GM12878 (cell line): Measurements from ENCODE around the gene PRKN. TPM values are rescaled to one million over a fixed set of nuclear protein-coding genes. Genes with fewer than 3 reads are reported as not detected.

ENCODE experiments used
- ATAC-seq: fragments of 200-7000 bp; cut with Tn5 transposase; 3 replicates; pipeline ENCODE4 v1.9.1; 2020; ENCODE audit warnings: mild to moderate bottlenecking, moderate library complexity
- BruUV-seq: library from RNA; stranded (reverse); fragments of 400-500 nt; replicated peaks from 2 replicates; lab custom pipeline; 2021; lab: Mats Ljungman, UMichigan
- CTCF ChIA-PET: fragments of 300-600 bp; sonication (Branson Sonifier 250); formaldehyde crosslinking; extraction: SDS; loops from one replicate; lab custom pipeline; 2021; ENCODE audit warnings: inconsistent platforms; lab: Yijun Ruan, JAX
- POLR2A ChIA-PET: fragments of 350-600 bp; formaldehyde crosslinking; extraction: SDS; loops from one replicate; lab custom pipeline; 2021; ENCODE audit warnings: inconsistent platforms; lab: Charles Lee
- RAD21 ChIA-PET: fragments of 300-600 bp; sonication (Branson Sonifier 250); formaldehyde crosslinking; loops from one replicate; lab custom pipeline; 2023; ENCODE audit warnings: antibody characterized with exemption; ENCODE audit not compliant: unreplicated experiment; lab: Charles Lee
- SMC1A ChIA-PET: fragments of 300-600 bp; sonication (Branson Sonifier 250); formaldehyde crosslinking; loops from one replicate; lab custom pipeline; 2023; ENCODE audit not compliant: unreplicated experiment, uncharacterized antibody; lab: Charles Lee
- DNase-seq: peaks from one replicate; pipeline ENCODE4 v3.0.0-alpha.2; 2011; ENCODE audit warnings: low read depth, low spot score
- FAIRE-seq: peaks from 3 replicates; lab custom pipeline; 2011; peaks lifted over from hg19 to GRCh38; lab: Jason Lieb, UNC
- H2AFZ ChIP-seq: 2 replicates; pipeline ENCODE4 v1.6.0; 2011; ENCODE audit warnings: low read depth, low read length, control low read depth; ENCODE audit not compliant: control insufficient read depth
- H3K27ac ChIP-seq: 2 replicates; pipeline ENCODE4 v1.5.1; 2011; ENCODE audit warnings: control low read depth; ENCODE audit not compliant: control insufficient read depth, insufficient read depth
- H3K27me3 ChIP-seq, 2 experiments: replicated peaks in 1 of 2; 2 replicates each; pipeline versions ENCODE4 v1.6.0 to v1.6.1; 2011; ENCODE audit warnings: low read length in 1 of 2; ENCODE audit not compliant: control insufficient read depth in 2 of 2, insufficient read depth in 2 of 2
- H3K36me3 ChIP-seq, 2 experiments: 2 replicates each; pipeline ENCODE4 v1.5.1; 2011; ENCODE audit warnings: low read length in 1 of 2; ENCODE audit not compliant: control insufficient read depth in 2 of 2, insufficient read depth in 2 of 2
- H3K4me1 ChIP-seq: 2 replicates; pipeline ENCODE4 v1.6.1; 2011; ENCODE audit warnings: mild to moderate bottlenecking, low read length, moderate library complexity, mixed read lengths; ENCODE audit not compliant: control insufficient read depth, insufficient read depth
- H3K4me2 ChIP-seq: 2 replicates; pipeline ENCODE4 v1.6.0; 2011; ENCODE audit warnings: control low read depth; ENCODE audit not compliant: control insufficient read depth, insufficient read depth
- H3K4me3 ChIP-seq: fragments of 200-600 bp; sonication (generic); 2 replicates; pipeline ENCODE4 v1.5.1; 2016
- H3K79me2 ChIP-seq: 2 replicates; pipeline ENCODE4 v1.6.0; 2011; ENCODE audit warnings: low read length; ENCODE audit not compliant: control insufficient read depth, insufficient read depth
- H3K9ac ChIP-seq: 2 replicates; pipeline ENCODE4 v1.8.0; 2011; ENCODE audit warnings: low read length, control low read depth, mixed read lengths; ENCODE audit not compliant: control insufficient read depth, insufficient read depth
- H3K9me3 ChIP-seq: replicated peaks from 3 replicates; pipeline ENCODE4 v1.5.1; 2011; ENCODE audit warnings: mild to moderate bottlenecking, low read length; ENCODE audit not compliant: control insufficient read depth, insufficient read depth
- H4K20me1 ChIP-seq: 2 replicates; pipeline ENCODE4 v1.6.0; 2011; ENCODE audit not compliant: control insufficient read depth, insufficient read depth
- DPF2 ChIP-seq: fragments of 450-650 bp; IDR thresholded peaks from 2 replicates; pipeline ENCODE4 v1.6.1; 2017; ENCODE audit warnings: mild to moderate bottlenecking
- RBBP5 ChIP-seq: fragments of 200-600 bp; sonication (generic); conservative IDR thresholded peaks from 2 replicates; pipeline ENCODE4 v1.6.1; 2016
- RCOR1 ChIP-seq: conservative IDR thresholded peaks from 2 replicates; pipeline ENCODE4 v1.6.1; 2012; ENCODE audit warnings: low read depth, low read length, improper control_type of control experiment
- SMARCA5 ChIP-seq: fragments of 450-650 bp; IDR thresholded peaks from 2 replicates; pipeline ENCODE4 v1.6.1; 2017; ENCODE audit warnings: mild to moderate bottlenecking
- TCF12 ChIP-seq: IDR thresholded peaks from 2 replicates; pipeline ENCODE4 v1.6.1; 2011; ENCODE audit warnings: low read depth, mild to moderate bottlenecking, low read length
- WGBS: methylation state at CpG from one replicate; pipeline ENCODE4 v1.1.6; 2016; ENCODE audit warnings: low lambda C conversion rate; ENCODE audit not compliant: insufficient replicate concordance, insufficient coverage; ENCODE audit errors: missing lambda C conversion rate; 5-methylcytosine and 5-hydroxymethylcytosine counted together
- in situ Hi-C: fragments of 300-500 bp; cut with MboI; formaldehyde crosslinking; loops from 9 replicates; pipeline ENCODE4 v1.14.3; 2018; ENCODE audit warnings: mixed read lengths
- intact Hi-C: fragments of 100-400 bp; cut with micrococcal nuclease; formaldehyde crosslinking; loops from one replicate; pipeline ENCODE4 v1.14.2; 2022; ENCODE audit not compliant: unreplicated experiment
- polyA plus RNA-seq, 11 experiments: library from polyadenylated mRNA; depleted of rRNA in 4 of 11; unstranded in 6 of 11; stranded (reverse) in 5 of 11; fragments of >200 nt; fragmentation: Nextera tagmentation in 4 of 11; fragmentation: Illumina TruSeq in 1 of 11; extraction: Ambion mirVana in 4 of 11; extraction: Trizol in 1 of 11; gene quantifications; 1 replicate in 1 of 11; 2 replicates in 10 of 11; pipeline versions ENCODE4 v1.2.1 to v1.2.3, GENCODE V29; 2011 to 2016; ENCODE audit warnings: inconsistent platforms in 2 of 11, missing spikeins in 2 of 11, low read depth in 1 of 11
- total RNA-seq, 4 experiments: library from RNA; depleted of rRNA in 3 of 4; stranded (reverse); fragments of >200 nt in 3 of 4; fragmentation: Illumina TruSeq in 1 of 4; extraction: Trizol in 1 of 4; gene quantifications; 2 replicates each; pipeline versions ENCODE4 v1.2.1 to v1.2.3, GENCODE V29; 2013 to 2021
- TF ChIP-seq, protein P1 (sequence below): fragments of 450-650 bp; IDR thresholded peaks from 2 replicates; pipeline ENCODE4 v1.6.1; 2017; ENCODE audit warnings: mild to moderate bottlenecking, moderate library complexity
- TF ChIP-seq, protein P2 (sequence below): fragments of 450-650 bp; IDR thresholded peaks from 2 replicates; pipeline ENCODE4 v1.6.1; 2018; ENCODE audit warnings: borderline replicate concordance, mild to moderate bottlenecking; ENCODE audit not compliant: partially characterized antibody

PRKN gene
- total and polyA plus RNA-seq, 10 of the 15 experiments (the other 5 are each of a cell fraction or from before 2014, with no cell fraction given): 0.06 to 0.09 TPM; not detected in 8

DNA sequence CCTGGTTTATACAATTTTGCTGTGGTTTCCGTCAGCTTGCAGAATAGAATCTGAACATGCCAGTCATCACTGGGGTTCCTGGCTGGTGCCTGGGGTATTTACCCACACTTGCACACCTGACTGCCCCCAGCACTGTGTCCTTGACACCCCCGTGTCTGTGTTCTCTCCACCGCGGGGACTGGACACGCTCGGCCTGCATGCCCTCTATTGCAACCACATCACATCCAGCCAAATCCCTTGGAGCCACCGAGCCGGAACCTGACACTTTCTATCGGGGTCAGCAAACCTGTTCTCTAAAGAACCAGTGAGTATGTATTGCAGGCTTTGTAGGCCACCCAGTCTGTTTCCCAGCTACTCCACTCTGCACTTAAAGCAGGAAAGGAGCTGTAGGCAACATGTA lies 527.5 kb downstream of the PRKN start:
- no peak for TF ChIP-seq RCOR1
- TF ChIP-seq, protein P1, sequence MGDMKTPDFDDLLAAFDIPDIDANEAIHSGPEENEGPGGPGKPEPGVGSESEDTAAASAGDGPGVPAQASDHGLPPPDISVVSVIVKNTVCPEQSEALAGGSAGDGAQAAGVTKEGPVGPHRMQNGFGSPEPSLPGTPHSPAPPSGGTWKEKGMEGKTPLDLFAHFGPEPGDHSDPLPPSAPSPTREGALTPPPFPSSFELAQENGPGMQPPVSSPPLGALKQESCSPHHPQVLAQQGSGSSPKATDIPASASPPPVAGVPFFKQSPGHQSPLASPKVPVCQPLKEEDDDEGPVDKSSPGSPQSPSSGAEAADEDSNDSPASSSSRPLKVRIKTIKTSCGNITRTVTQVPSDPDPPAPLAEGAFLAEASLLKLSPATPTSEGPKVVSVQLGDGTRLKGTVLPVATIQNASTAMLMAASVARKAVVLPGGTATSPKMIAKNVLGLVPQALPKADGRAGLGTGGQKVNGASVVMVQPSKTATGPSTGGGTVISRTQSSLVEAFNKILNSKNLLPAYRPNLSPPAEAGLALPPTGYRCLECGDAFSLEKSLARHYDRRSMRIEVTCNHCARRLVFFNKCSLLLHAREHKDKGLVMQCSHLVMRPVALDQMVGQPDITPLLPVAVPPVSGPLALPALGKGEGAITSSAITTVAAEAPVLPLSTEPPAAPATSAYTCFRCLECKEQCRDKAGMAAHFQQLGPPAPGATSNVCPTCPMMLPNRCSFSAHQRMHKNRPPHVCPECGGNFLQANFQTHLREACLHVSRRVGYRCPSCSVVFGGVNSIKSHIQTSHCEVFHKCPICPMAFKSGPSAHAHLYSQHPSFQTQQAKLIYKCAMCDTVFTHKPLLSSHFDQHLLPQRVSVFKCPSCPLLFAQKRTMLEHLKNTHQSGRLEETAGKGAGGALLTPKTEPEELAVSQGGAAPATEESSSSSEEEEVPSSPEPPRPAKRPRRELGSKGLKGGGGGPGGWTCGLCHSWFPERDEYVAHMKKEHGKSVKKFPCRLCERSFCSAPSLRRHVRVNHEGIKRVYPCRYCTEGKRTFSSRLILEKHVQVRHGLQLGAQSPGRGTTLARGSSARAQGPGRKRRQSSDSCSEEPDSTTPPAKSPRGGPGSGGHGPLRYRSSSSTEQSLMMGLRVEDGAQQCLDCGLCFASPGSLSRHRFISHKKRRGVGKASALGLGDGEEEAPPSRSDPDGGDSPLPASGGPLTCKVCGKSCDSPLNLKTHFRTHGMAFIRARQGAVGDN: no peak
- no peak for TF ChIP-seq RBBP5
- TF ChIP-seq DPF2: no peak
- TF ChIP-seq, protein P2, sequence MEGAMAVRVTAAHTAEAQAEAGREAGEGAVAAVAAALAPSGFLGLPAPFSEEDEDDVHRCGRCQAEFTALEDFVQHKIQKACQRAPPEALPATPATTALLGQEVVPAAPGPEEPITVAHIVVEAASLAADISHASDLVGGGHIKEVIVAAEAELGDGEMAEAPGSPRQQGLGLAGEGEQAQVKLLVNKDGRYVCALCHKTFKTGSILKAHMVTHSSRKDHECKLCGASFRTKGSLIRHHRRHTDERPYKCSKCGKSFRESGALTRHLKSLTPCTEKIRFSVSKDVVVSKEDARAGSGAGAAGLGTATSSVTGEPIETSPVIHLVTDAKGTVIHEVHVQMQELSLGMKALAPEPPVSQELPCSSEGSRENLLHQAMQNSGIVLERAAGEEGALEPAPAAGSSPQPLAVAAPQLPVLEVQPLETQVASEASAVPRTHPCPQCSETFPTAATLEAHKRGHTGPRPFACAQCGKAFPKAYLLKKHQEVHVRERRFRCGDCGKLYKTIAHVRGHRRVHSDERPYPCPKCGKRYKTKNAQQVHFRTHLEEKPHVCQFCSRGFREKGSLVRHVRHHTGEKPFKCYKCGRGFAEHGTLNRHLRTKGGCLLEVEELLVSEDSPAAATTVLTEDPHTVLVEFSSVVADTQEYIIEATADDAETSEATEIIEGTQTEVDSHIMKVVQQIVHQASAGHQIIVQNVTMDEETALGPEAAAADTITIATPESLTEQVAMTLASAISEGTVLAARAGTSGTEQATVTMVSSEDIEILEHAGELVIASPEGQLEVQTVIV: no peak
- no peak for TF ChIP-seq SMARCA5
- TF ChIP-seq TCF12: no peak
- TF ChIP-seq, all 136 proteins: peak for 0
- DNase-seq: no peak
- Histone ChIP-seq H3K4me3 (no peak overlapping the region), H3K9ac (no peak overlapping the region), H3K27me3 (no peaks in the 10 kb centered on the region), H3K27ac (no peak overlapping the region), H3K4me2 (no peak overlapping the region), H4K20me1 (no peaks in the 10 kb centered on the region), H3K4me1 (no peaks in the 10 kb centered on the region), H3K36me3 (no peaks in the 10 kb centered on the region), H3K9me3 (no peaks in the 10 kb centered on the region), H2AFZ (no peak overlapping the region), H3K79me2 (no peaks in the 10 kb centered on the region)
- WGBS: 62% methylated on average over 9 of the region's 9 CpGs
- intact Hi-C loops (no loop called here), in situ Hi-C loops (no loop called here)
- ChIA-PET SMC1A (no interaction called here), RAD21 (no interaction called here), CTCF (no interaction called here), POLR2A (no interaction called here)
- no peak for FAIRE-seq
- ATAC-seq: no peak
- BruUV-seq: no TSS peak
